CD4-positive, alpha-beta T cell treated with Interleukin-15 for 1 hour (primary cell): ENCODE data around the gene NUBPL.
"Not testable (repeated sequence)": the region's sequence is repeated elsewhere in the genome, so short reads cannot be mapped to it uniquely, and the experiment has no call there.

Experiments used
- DNase-seq: peaks from one replicate; pipeline ENCODE4 v3.0.0-alpha.2; 2020

Gene NUBPL

GRCh38 chr14:31884776-31885379 is 323.7 kb downstream of the NUBPL start:
- no peak for DNase-seq

DNA sequence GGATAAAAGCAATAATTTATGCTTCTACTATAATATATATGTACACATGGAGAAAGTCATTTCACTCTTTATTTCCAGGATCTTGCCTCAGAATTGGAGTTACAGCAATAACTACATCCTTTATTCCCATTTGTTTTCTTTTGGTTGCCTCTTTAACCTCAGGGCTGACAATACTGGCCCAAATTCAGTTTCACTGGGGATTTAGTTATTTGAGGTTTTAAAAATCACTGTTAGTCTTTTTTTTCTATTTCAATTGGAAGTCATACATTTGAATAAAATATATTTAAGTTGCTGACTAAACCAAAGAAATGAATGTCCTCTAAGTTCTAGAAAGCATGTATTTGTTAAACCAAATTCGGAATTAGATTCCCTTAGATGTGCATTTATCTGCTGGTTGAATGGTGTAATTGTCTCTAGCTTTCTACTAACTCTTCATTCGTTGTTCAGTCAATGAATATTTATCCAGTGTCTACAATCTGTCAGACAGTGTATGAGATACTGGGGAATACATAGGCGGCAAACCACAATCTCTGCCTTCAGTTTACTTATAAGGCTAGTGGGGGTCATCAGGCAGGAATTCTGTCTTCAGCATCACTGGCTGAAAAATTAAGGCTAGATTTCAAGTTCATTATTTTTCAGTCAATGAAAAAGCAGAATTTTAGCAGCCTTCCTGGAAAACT is 325.1 kb downstream of the NUBPL start:
- no peak for DNase-seq

GRCh38 chr14:31887929-31888580 is 326.9 kb downstream of the NUBPL start:
- no peak for DNase-seq

- no peak for DNase-seq
Measured at GRCh38 chr14:31889297-31889696, 328.1 kb downstream of the NUBPL start.

DNA sequence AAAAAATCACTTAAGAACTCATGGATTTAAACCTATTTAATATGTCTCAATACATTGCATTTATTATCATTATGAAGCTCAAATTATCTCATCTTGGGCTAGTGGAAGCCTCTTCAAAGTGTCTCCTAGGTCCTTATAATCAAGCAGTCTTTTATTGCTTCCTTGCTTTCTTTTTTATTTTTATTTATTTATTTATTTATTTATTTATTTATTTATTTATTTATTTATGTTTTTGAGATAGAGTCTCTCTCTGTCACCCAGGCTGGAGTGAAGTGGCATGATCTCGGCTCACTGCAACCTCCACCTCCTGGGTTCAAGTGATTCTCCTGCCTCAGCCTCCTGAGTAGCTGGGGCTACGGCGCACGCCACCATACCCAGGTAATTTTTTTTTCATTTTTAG is 329.0 kb downstream of the NUBPL start:
- DNase-seq: not testable (repeated sequence)

DNA sequence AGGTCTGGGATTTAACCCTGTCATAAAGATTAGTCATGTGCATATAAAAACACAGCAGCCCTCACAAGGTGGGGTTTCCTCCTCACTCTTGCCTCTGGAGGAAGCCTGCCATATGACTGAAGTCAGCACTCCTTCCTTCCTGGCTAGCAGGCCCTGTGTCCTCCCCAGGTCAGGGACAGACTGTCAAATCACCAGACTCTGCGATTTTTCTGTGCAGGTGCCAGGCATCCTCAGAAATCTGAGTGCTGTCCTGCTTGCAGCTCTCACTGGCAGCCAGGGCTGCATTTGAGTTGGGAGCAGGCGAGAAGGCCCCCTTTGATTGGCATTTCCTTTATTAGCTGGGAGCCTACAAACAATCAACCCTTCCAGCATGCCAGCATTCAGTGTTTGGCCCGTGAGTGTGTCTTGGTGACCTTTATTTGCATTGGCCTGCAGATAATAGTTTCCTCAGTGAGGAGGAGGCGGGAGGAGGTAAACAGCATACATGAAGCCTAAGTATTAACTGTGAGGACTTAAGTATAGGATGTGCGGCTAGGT is 332.1 kb downstream of the NUBPL start:
- no peak for DNase-seq

DNA sequence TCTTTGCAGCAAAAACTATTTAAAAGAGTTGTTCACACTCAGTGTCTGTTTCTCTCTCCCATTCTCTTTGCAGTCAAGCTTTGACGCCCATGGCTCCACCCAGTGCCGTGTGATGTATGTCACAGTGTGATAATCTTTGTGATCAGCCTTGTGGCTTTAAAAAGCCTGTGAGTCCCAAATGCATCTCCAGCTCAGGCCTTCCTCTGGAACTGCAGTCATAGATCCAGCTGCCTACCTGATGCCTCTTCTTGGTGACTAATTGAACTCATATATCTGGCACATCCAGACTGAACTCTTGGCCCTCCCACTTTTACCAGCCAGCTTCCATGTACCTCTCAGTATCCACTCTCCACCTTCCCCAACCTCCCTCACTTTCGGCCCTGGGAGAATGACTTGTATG is 333.1 kb downstream of the NUBPL start:
- DNase-seq: no peak

DNA sequence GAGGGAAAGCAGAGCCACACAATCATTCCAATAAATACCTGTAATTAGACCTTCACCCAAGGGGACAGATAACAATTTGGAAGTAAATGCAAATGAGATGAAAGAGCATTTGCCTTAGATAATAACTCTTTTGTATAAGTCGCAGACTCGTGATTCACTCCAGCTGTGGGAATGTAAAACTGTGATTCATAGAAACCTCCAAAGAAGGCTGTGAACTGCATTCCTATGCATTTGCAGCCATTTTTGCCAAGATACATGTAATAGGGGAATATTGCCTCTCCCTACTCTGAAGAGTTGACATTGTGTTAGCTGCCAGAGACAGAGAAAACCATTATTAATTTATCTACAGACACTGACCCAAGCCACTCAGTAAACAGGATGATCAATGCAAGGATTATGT is 334.0 kb downstream of the NUBPL start:
- no peak for DNase-seq

GRCh38 chr14:31895646-31896045 is 334.4 kb downstream of the NUBPL start:
- DNase-seq: no peak

GRCh38 chr14:31897581-31898186 is 336.5 kb downstream of the NUBPL start:
- DNase-seq: no peak

DNA sequence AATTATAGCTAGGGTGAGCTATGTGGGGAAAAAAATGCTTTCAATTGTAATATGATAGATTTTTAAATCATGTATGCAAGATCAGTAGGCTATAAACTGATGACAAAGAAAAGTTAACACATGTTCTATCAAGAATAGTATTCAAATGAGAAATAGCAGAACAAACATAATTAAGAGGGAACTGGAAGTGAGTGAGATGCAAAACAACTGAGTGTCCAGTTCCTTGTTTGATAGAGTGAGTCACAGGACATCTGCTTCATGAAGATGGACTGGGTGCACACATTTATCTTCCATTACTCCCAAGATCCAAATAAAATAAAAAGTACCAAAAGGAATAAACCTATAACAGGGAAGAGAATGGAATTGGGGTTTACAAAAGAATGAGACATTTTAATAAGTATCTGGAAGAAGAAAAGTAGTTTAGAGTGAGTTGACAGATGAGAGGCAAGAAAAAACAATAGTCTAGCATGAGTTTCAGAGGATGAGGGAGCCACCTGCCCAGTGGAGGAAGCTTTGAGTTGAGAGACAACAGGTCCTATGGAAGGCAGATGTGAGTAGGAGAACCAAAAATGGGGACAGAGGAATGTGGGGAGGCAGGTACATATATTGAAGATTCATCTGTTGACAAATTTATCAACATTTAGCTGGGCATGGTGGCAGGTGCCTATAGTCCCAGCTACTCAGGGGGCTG is 337.8 kb downstream of the NUBPL start:
- DNase-seq: no peak

DNA sequence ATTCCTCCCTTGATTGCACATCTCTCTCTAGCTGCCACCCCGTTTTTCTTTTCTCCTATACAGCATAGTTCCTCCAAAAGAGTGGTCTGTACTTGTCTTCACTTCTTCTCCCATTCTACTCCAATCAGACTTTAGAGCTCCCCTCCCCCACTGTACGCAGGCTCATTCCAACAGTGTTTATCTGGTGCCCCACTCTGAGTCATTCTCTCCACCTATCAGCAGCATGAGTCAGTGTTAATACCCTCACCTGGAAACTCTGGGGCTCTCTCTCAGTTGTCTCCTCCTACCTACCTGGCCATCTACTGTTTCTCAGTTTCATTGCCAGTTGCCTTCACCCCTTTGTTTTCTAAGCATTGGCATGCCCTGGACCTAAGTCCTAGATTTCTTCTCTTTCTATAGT is 340.8 kb downstream of the NUBPL start:
- no peak for DNase-seq

GRCh38 chr14:31902945-31903646 is 341.9 kb downstream of the NUBPL start:
- no peak for DNase-seq

DNA sequence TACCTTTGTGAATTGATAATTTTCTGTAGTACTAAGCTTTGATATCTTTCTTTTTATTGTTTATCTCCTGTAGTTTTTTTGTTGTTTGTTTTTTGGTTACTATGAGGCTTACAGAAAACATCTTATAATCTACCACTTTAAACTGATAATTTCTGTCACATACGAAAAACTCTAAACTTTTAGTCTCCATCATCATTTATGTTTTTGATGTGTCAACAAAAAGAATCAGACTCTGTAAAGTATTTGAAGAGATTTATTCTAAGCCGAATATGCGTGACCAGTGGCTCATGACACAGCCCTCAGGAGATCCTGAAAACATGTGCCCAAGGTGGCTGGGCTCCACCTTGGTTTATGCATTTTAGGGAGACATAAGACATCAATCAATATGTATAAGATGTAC is 348.8 kb downstream of the NUBPL start:
- DNase-seq: no peak
